GM10266 (cell line): ENCODE results near the gene C19orf18.

Experiments
- DNase-seq: peaks from one replicate; pipeline ENCODE4 v3.0.0; 2012; ENCODE audit errors: extremely low spot score
- CTCF ChIP-seq: IDR thresholded peaks from 2 replicates; pipeline ENCODE4 v1.5.1; 2012; ENCODE audit warnings: mild to moderate bottlenecking, low read depth; ENCODE audit not compliant: control insufficient read depth, insufficient read depth; ENCODE audit errors: missing control alignments

Gene C19orf18

GRCh38 chr19:57947419-57948134 lies 26.8 kb downstream of the C19orf18 start, which contains the start of gene ZNF256:
TSS of gene ZNF256 (minus strand) at chr19:57947706. CDS start at chr19:57947474, 232 bp downstream.
- TF ChIP-seq CTCF = peak; percentile 48
- DNase-seq = peak; percentile 90

- DNase-seq = no peak
- no peak for TF ChIP-seq CTCF
These were observed 27.3 kb downstream of the C19orf18 start for GRCh38 chr19:57947088-57947418.

- TF ChIP-seq CTCF = no peak
- DNase-seq = no peak
These were observed 28.0 kb downstream of the C19orf18 start for GRCh38 chr19:57946316-57946715.

- no peak for TF ChIP-seq CTCF
- DNase-seq = no peak
These were observed 32.7 kb downstream of the C19orf18 start for GRCh38 chr19:57941593-57941992.

GRCh38 chr19:57935731-57936130 lies 38.6 kb downstream of the C19orf18 start:
- no peak for TF ChIP-seq CTCF
- DNase-seq = no peak

- DNase-seq = peak; percentile 42
- no peak for TF ChIP-seq CTCF
These were observed 39.3 kb downstream of the C19orf18 start, which contains the start of gene ZNF418 for GRCh38 chr19:57934820-57935665. TSS of gene ZNF418 (minus strand) at chr19:57935402. CDS start at chr19:57933822, 1,580 bp downstream.

GRCh38 chr19:57927587-57927986 lies 46.7 kb downstream of the C19orf18 start:
- no peak for DNase-seq
- TF ChIP-seq CTCF = no peak

GRCh38 chr19:57916168-57916995 lies 58.0 kb downstream of the C19orf18 start, which contains the start of gene ZNF417:
TSS of gene ZNF417 (minus strand) at chr19:57916592. CDS start at chr19:57916411, 181 bp downstream.
- DNase-seq = peak; percentile 84
